IMR-90 (cell line): ENCODE measurements around the gene IGF2. TPM values are rescaled to one million over a fixed set of nuclear protein-coding genes. Genes with fewer than 3 reads are reported as not detected.

Source experiments
- ATAC-seq: fragments of 200-7000 bp; cut with Tn5 transposase; 2 replicates; pipeline ENCODE4 v1.9.1; 2020; ENCODE audit warnings: low read depth, mild to moderate bottlenecking, moderate library complexity
- BruUV-seq: library from RNA; stranded (reverse); fragments of 400-500 nt; replicated peaks from 2 replicates; lab custom pipeline; 2021; lab: Mats Ljungman, UMichigan
- CTCF ChIA-PET: fragments of 300-600 bp; formaldehyde crosslinking; extraction: SDS; loops from one replicate; lab custom pipeline; 2021; ENCODE audit warnings: antibody characterized with exemption; lab: Yijun Ruan, JAX
- POLR2A ChIA-PET: fragments of 300-600 bp; sonication (Branson Sonifier 250); formaldehyde crosslinking; loops from one replicate; lab custom pipeline; 2022; ENCODE audit warnings: antibody characterized with exemption; ENCODE audit not compliant: unreplicated experiment; lab: Charles Lee
- DNase-seq: peaks from one replicate; pipeline ENCODE4 v3.0.0; 2013
- H2AFZ ChIP-seq: replicated peaks from 2 replicates; pipeline ENCODE3; 2013; ENCODE audit warnings: low read length, mild to moderate bottlenecking; ENCODE audit not compliant: poor library complexity
- H2AK5ac ChIP-seq: 2 replicates; pipeline ENCODE4 v1.6.1; 2013; ENCODE audit warnings: low read depth, low read length, inconsistent platforms
- H2AK9ac ChIP-seq: replicated peaks from 2 replicates; pipeline ENCODE3; 2013; ENCODE audit warnings: mild to moderate bottlenecking, low read depth, low read length, moderate library complexity; ENCODE audit not compliant: poor library complexity
- H2BK120ac ChIP-seq: 2 replicates; pipeline ENCODE4 v1.6.1; 2013; ENCODE audit warnings: low read depth, low read length, inconsistent platforms
- H2BK15ac ChIP-seq: 3 replicates; pipeline ENCODE4 v1.6.1; 2013; ENCODE audit warnings: low read depth, low read length, inconsistent platforms
- H2BK20ac ChIP-seq: 2 replicates; pipeline ENCODE4 v1.6.1; 2013; ENCODE audit warnings: low read depth, mild to moderate bottlenecking, inconsistent platforms, low read length, moderate library complexity
- H2BK5ac ChIP-seq: 2 replicates; pipeline ENCODE4 v1.6.1; 2013; ENCODE audit warnings: mild to moderate bottlenecking, low read depth, low read length, inconsistent platforms; ENCODE audit not compliant: poor library complexity, severe bottlenecking
- H3K14ac ChIP-seq: replicated peaks from 2 replicates; pipeline ENCODE4 v1.6.1; 2013; ENCODE audit warnings: low read depth, low read length, inconsistent platforms
- H3K18ac ChIP-seq: 2 replicates; pipeline ENCODE4 v1.6.1; 2013; ENCODE audit warnings: low read depth, low read length, control low read depth
- H3K23ac ChIP-seq: 2 replicates; pipeline ENCODE4 v1.6.1; 2013; ENCODE audit warnings: low read depth, low read length, inconsistent platforms
- H3K27ac ChIP-seq: 2 replicates; pipeline ENCODE4 v1.5.1; 2013; ENCODE audit warnings: mild to moderate bottlenecking, control low read depth, low read length; ENCODE audit not compliant: insufficient read depth
- H3K27me3 ChIP-seq: 2 replicates; pipeline ENCODE4 v1.6.1; 2013; ENCODE audit warnings: low read length; ENCODE audit not compliant: control insufficient read depth, insufficient read depth
- H3K36me3 ChIP-seq: 2 replicates; pipeline ENCODE4 v1.6.1; 2013; ENCODE audit warnings: low read length, mixed read lengths; ENCODE audit not compliant: control insufficient read depth, insufficient read depth
- H3K4ac ChIP-seq: 2 replicates; pipeline ENCODE4 v1.6.1; 2013; ENCODE audit warnings: low read depth, low read length, inconsistent platforms
- H3K4me1 ChIP-seq: 2 replicates; pipeline ENCODE4 v1.6.1; 2013; ENCODE audit warnings: low read length, mixed read lengths; ENCODE audit not compliant: control insufficient read depth, insufficient read depth
- H3K4me2 ChIP-seq: 2 replicates; pipeline ENCODE4 v1.6.1; 2013; ENCODE audit warnings: low read depth, mild to moderate bottlenecking, control low read depth, low read length, moderate library complexity
- H3K4me3 ChIP-seq: 2 replicates; pipeline ENCODE4 v1.5.1; 2013; ENCODE audit warnings: low read depth, mild to moderate bottlenecking, control low read depth, low read length, moderate library complexity; ENCODE audit not compliant: insufficient read depth
- H3K56ac ChIP-seq: 2 replicates; pipeline ENCODE4 v1.6.1; 2013; ENCODE audit warnings: low read length, inconsistent platforms; ENCODE audit not compliant: insufficient read depth; ENCODE audit errors: extremely low read depth
- H3K79me1 ChIP-seq, 2 experiments: 2 replicates each; pipeline ENCODE4 v1.6.1; 2013; ENCODE audit warnings: low read length in 2 of 2, inconsistent platforms in 1 of 2, low read depth in 1 of 2
- H3K9ac ChIP-seq: 2 replicates; pipeline ENCODE4 v1.6.1; 2013; ENCODE audit warnings: low read depth, low read length, control low read depth
- H3K9me1 ChIP-seq: 2 replicates; pipeline ENCODE4 v1.6.1; 2013; ENCODE audit warnings: low read length, inconsistent platforms; ENCODE audit not compliant: insufficient read depth
- H3K9me3 ChIP-seq: 2 replicates; pipeline ENCODE4 v1.6.1; 2013; ENCODE audit warnings: low read length; ENCODE audit not compliant: control insufficient read depth, insufficient read depth
- H4K20me1 ChIP-seq: 2 replicates; pipeline ENCODE4 v1.6.1; 2013; ENCODE audit warnings: low read length, inconsistent platforms; ENCODE audit not compliant: insufficient read depth
- H4K5ac ChIP-seq: 2 replicates; pipeline ENCODE4 v1.6.1; 2013; ENCODE audit warnings: mild to moderate bottlenecking, low read depth, low read length, control low read depth
- H4K8ac ChIP-seq, 2 experiments: 2 replicates each; pipeline ENCODE4 v1.6.1; 2013; ENCODE audit warnings: low read depth in 2 of 2, low read length in 2 of 2, control low read depth in 1 of 2, inconsistent platforms in 1 of 2
- H4K91ac ChIP-seq: 2 replicates; pipeline ENCODE4 v1.6.1; 2013; ENCODE audit warnings: low read depth, low read length, inconsistent platforms; ENCODE audit not compliant: insufficient read depth
- BHLHE40 ChIP-seq: fragments of 150-350 bp; IDR thresholded peaks from 2 replicates; pipeline ENCODE4 v1.6.1; 2016; ENCODE audit warnings: mild to moderate bottlenecking, low read depth, low read length
- CEBPB ChIP-seq: IDR thresholded peaks from 2 replicates; pipeline ENCODE4 v1.6.1; 2012; ENCODE audit warnings: low read depth, low read length, improper control_type of control experiment
- FOS ChIP-seq: fragments of 150-350 bp; IDR thresholded peaks from 2 replicates; pipeline ENCODE4 v1.6.1; 2016; ENCODE audit warnings: low read depth, low read length
- MAZ ChIP-seq: IDR thresholded peaks from 2 replicates; pipeline ENCODE4 v1.6.1; 2012; ENCODE audit warnings: low read depth, mild to moderate bottlenecking, low read length, improper control_type of control experiment, moderate library complexity, borderline replicate concordance
- MXI1 ChIP-seq: IDR thresholded peaks from 2 replicates; pipeline ENCODE4 v1.6.1; 2012; ENCODE audit warnings: low read depth, mild to moderate bottlenecking, low read length, moderate library complexity, borderline replicate concordance
- NFE2L2 ChIP-seq: fragments of 150-350 bp; IDR thresholded peaks from 2 replicates; pipeline ENCODE4 v1.6.1; 2016; ENCODE audit warnings: low read depth, mild to moderate bottlenecking, low read length
- RCOR1 ChIP-seq: IDR thresholded peaks from 2 replicates; pipeline ENCODE4 v1.6.1; 2012; ENCODE audit warnings: mild to moderate bottlenecking, low read length, improper control_type of control experiment; ENCODE audit not compliant: insufficient replicate concordance
- RFX5 ChIP-seq: IDR thresholded peaks from 2 replicates; pipeline ENCODE4 v1.8.0; 2012; ENCODE audit warnings: low read depth, mild to moderate bottlenecking, low read length, moderate library complexity
- SMC3 ChIP-seq: fragments of 150-350 bp; IDR thresholded peaks from 2 replicates; pipeline ENCODE4 v1.6.1; 2016; ENCODE audit warnings: low read depth, mild to moderate bottlenecking, antibody characterized with exemption, low read length, moderate library complexity
- WGBS, 2 experiments: methylation state at CpG; one replicate each; pipeline versions ENCODE4 v1.1.5 to v1.1.7; 2013; ENCODE audit warnings: missing lambda C conversion rate in 2 of 2; ENCODE audit not compliant: insufficient read length in 1 of 2; ENCODE audit errors: extremely low coverage in 2 of 2; 5-methylcytosine and 5-hydroxymethylcytosine counted together
- dilution Hi-C: fragments of 300-500 bp; cut with HindIII; formaldehyde crosslinking; loops from one replicate; pipeline ENCODE4 v1.14.3; 2018; ENCODE audit warnings: low sequenced_read_pairs; ENCODE audit not compliant: unreplicated experiment
- in situ Hi-C: fragments of 300-500 bp; cut with MboI; formaldehyde crosslinking; loops from 3 replicates; pipeline ENCODE4 v1.14.3; 2019; ENCODE audit warnings: low sequenced_read_pairs, inconsistent platforms, mixed read lengths
- intact Hi-C: fragments of 100-400 bp; cut with micrococcal nuclease; formaldehyde crosslinking; loops from 2 replicates; pipeline ENCODE4 v1.10.0; 2022
- polyA plus RNA-seq, 3 experiments: library from polyadenylated mRNA; depleted of rRNA; stranded (reverse); fragments of >200 nt; gene quantifications; 2 replicates each; pipeline ENCODE4 v1.2.3, GENCODE V29; 2012; ENCODE audit warnings: low replicate concordance in 1 of 3
- total RNA-seq: library from RNA; depleted of rRNA; stranded (reverse); fragments of >200 nt; gene quantifications from 2 replicates; pipeline ENCODE4 v1.2.3, GENCODE V29; 2012
- TF ChIP-seq, protein P1 (sequence below): fragments of 150-350 bp; IDR thresholded peaks from 2 replicates; pipeline ENCODE4 v1.6.1; 2017; ENCODE audit warnings: mild to moderate bottlenecking, antibody characterized with exemption, low read length, low read depth
- TF ChIP-seq, protein P2 (sequence below): fragments of 150-350 bp; IDR thresholded peaks from 2 replicates; pipeline ENCODE4 v1.6.1; 2016; ENCODE audit warnings: low read depth, mild to moderate bottlenecking, low read length, moderate library complexity, borderline replicate concordance

IGF2 gene
- total and polyA plus RNA-seq, 2 of the 4 experiments (the other 2 are of a cell fraction): 2.3 to 21.8 TPM

DNA sequence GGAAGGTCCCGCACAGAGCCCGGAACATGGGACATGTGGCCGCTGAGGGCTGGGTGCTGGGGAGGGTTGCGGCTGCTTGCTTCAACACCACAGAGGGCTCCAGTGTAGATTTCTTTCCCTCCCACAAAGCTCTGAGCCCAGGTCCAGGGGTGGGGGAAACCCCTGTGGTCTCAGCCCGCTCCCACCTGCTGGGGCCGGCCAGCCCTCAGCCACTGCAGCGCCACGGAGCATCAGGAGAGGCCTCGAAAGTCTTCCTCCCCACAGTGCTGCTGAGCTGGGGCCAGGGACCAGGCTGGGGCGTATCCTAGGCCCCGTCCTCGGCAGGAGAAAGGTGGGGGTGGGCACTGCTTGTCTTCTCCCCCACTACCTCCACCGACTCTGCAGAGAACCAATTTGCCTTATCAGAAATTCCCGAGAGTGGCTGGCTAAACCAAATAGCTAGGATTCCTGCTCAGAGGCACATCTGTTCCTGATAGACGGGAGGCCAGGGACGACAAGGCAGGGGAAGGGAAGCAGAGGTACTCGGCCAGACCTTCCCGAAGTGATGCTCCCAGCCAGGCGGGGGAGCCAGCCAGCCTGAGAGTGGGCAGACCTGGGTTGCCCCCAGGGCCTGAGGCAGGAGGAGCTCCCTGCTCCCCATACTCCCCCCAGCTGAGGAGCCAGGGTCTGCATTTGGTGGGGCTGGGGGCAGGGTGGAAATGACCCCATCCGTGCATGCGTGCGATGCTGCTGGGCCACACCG lies 18.7 kb downstream of the IGF2 start:
- no peaks in the 10 kb centered on the region for H4K20me1 ChIP-seq
- BruUV-seq: no TSS peak
- H3K56ac ChIP-seq: no peak overlapping the region
- H3K9me1 ChIP-seq: no peaks in the 10 kb centered on the region
- no peaks in the 10 kb centered on the region for H3K36me3 ChIP-seq
- dilution Hi-C loops (no loop called here), in situ Hi-C loops (no loop called here), intact Hi-C loops (loop anchor here (5.0 kb wide), 1 partner anchor 43 kb away; no protein-coding TSS in a partner anchor)
- no peak overlapping the region for H3K4me2 ChIP-seq
- no peak overlapping the region for H3K18ac ChIP-seq
- no peak overlapping the region for H2BK120ac ChIP-seq
- H3K4me1 ChIP-seq: peaks cover 11% of the 10 kb centered on the region
- peak; percentile 21; the same call in 1 of the 2 replicates for ATAC-seq
- H2AK5ac ChIP-seq: no peak overlapping the region
- H2AFZ ChIP-seq: peak overlapping the region; percentile 67
- WGBS, 2 experiments: 83% methylated on average over 1 of the region's 23 CpGs; no CpG with 5 or more reads in 1 of the 2 experiments
- no peak overlapping the region for H3K9ac ChIP-seq
- peaks cover 21% of the 10 kb centered on the region for H3K27me3 ChIP-seq
- H3K27ac ChIP-seq: no peak overlapping the region
- no peak overlapping the region for H3K4me3 ChIP-seq
- no peak overlapping the region for H3K14ac ChIP-seq
- H4K8ac ChIP-seq: no peak overlapping the region
- no peak for DNase-seq
- no peak overlapping the region for H2BK15ac ChIP-seq
- no peak overlapping the region for H3K4ac ChIP-seq
- ChIA-PET CTCF (interaction anchor here (0.6 kb wide), 1 partner anchor 32 kb away, joined by 3 read pairs; no protein-coding TSS in a partner anchor), POLR2A (no interaction called here)
- H2AK9ac ChIP-seq: no peak overlapping the region
- no peaks in the 10 kb centered on the region for H3K79me1 ChIP-seq
- H2BK20ac ChIP-seq: no peak overlapping the region
- TF ChIP-seq BHLHE40 (no peak), SMC3 (no peak), MAZ (no peak), NFE2L2 (no peak), RCOR1 (no peak), MXI1 (no peak), FOS (no peak), RFX5 (no peak), CEBPB (no peak)
- TF ChIP-seq, protein P1, sequence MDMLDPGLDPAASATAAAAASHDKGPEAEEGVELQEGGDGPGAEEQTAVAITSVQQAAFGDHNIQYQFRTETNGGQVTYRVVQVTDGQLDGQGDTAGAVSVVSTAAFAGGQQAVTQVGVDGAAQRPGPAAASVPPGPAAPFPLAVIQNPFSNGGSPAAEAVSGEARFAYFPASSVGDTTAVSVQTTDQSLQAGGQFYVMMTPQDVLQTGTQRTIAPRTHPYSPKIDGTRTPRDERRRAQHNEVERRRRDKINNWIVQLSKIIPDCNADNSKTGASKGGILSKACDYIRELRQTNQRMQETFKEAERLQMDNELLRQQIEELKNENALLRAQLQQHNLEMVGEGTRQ: no peak
- TF ChIP-seq, protein P2, sequence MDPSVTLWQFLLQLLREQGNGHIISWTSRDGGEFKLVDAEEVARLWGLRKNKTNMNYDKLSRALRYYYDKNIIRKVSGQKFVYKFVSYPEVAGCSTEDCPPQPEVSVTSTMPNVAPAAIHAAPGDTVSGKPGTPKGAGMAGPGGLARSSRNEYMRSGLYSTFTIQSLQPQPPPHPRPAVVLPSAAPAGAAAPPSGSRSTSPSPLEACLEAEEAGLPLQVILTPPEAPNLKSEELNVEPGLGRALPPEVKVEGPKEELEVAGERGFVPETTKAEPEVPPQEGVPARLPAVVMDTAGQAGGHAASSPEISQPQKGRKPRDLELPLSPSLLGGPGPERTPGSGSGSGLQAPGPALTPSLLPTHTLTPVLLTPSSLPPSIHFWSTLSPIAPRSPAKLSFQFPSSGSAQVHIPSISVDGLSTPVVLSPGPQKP: no peak
- H3K23ac ChIP-seq: no peak overlapping the region
- no peak overlapping the region for H4K91ac ChIP-seq
- no peak overlapping the region for H4K5ac ChIP-seq
- no peak overlapping the region for H2BK5ac ChIP-seq
- H3K9me3 ChIP-seq: peaks cover 14% of the 10 kb centered on the region
